Renal cortical epithelial cell (primary cell): ENCODE results near the gene LPCAT3. TPM values are rescaled to one million over a fixed set of nuclear protein-coding genes. Genes with fewer than 3 reads are reported as not detected.
A peak's percentile ranks its signal among the peaks of the same experiment; 100 is the strongest.

Experiments
- DNase-seq: peaks from one replicate; pipeline ENCODE4 v3.0.0-alpha.2; 2011; ENCODE audit warnings: low read depth
- total RNA-seq: library from RNA; depleted of rRNA; stranded (reverse); fragments of >200 nt; gene quantifications from 2 replicates; pipeline ENCODE4 v1.2.3, GENCODE V29; 2014

LPCAT3 gene
- total RNA-seq, 1 donor from 2014 or later, result 26.5 TPM

- no peak for DNase-seq
Measured at GRCh38 chr12:6952863-6953441, 65.3 kb downstream of the LPCAT3 start.

DNA sequence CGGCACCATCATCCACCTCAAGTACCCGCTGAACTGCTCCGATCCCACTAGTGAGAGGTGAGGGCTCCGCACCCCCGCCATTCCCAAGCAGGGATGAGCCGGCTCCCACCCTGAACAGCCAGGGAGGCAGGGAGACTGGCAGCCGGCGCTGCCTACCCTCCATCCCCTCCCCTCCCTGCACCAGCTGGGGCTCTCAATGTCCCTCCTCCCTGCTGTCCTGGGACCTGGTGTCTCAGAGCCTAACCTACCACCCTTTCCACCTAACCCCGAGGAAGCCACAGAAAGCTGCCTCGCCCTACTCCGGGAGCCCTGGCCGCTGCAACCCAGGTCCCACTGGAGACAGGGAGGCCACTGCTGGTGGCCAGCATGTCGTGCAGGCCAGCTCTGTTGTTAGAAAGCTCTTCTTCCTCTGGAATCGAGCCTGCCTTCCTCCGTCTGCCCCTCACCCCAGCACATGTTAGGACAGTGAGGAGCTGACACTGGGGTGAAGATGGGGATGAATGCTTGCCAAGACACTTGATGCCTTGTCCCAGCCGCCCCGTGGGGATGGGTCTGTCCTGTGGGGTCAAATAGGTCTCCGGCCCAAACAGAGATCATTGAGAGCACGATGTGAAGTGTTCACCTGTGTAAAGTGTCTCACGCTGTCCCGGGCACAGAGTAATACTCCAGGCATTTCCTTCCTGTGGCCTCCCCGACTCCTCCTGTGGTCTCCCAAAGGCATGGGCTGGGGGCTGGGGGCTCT, 66.0 kb downstream of the LPCAT3 start:
- DNase-seq, result no peak

- DNase-seq, result no peak
Measured at GRCh38 chr12:6951551-6952120, 66.6 kb downstream of the LPCAT3 start.

- no peak for DNase-seq
Measured at GRCh38 chr12:6950811-6951540, 67.3 kb downstream of the LPCAT3 start, which contains the start of gene PTPN6. Gene PTPN6, plus strand, starts transcription at chr12:6951356. Its CDS starts 157 bp downstream, at chr12:6951513.

DNA sequence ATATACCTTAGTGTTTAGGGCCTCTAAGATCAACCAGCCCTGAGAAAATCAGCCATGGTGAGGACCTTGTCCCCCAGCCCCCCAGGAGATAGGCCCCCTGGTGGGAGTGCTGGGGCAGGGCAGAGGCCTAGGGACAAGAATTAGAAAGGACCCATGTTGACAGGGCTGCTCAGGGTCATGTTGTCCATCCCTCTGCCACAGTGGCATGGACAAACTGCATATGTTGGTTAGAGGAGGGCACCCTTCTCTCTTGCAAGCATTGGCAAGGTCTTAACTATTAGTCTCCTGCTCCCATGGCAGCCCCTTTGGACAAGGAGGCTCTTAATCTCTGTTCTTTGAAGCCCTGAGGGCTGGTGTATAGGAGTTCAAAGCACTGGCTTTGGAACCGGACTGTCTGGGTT, 67.9 kb downstream of the LPCAT3 start:
- no peak for DNase-seq

DNA sequence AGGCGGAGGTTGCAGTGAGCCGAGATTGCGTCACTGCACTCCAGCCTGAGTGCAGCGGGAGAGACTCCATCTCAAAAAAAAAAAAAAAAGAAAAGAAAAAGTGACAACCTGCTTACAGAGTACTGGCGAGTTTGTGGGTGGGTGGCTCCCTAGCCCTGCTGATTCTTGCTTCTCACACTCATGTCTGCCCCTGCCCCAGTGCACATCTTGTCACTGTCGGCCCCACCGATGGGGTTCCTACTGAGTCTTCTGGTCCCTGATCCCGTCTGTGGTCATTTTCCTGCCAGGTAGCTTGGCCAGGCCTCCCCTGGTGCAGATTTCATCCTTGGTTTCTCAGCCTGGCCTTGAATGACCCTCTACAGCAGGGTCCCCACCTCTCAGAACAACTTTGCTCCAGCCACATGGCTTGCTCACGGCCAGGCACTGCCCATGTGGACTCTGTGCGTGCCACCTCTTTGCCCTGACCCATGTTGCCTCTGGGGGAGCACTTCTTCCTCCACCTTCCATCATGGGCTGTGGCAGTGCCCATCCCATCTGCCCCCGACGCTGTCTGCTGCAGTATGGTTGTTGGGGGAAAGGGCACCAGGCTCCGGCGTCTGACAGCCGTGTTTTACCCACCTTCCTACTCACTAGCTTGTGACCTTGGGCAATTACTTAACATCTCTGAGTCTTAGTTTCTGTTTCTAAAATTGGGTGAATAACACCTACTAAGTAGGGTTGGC, 69.2 kb downstream of the LPCAT3 start:
- no peak for DNase-seq

GRCh38 chr12:6947615-6948014, 70.7 kb downstream of the LPCAT3 start:
- DNase-seq, result no peak

GRCh38 chr12:6946920-6947374, 71.3 kb downstream of the LPCAT3 start:
- no peak for DNase-seq

GRCh38 chr12:6946033-6946919, 72.0 kb downstream of the LPCAT3 start:
- peak; percentile 93 for DNase-seq

- no peak for DNase-seq
Measured at GRCh38 chr12:6945613-6946012, 72.7 kb downstream of the LPCAT3 start.

- DNase-seq, result peak; percentile 76
Measured at GRCh38 chr12:6944381-6945186, 73.7 kb downstream of the LPCAT3 start.

- peak; percentile 94 for DNase-seq
Measured at GRCh38 chr12:6943722-6944380, 74.4 kb downstream of the LPCAT3 start, which contains the start of the genes C12orf57 and RNU7-1. Gene C12orf57, plus strand, starts transcription at chr12:6944022. Its CDS starts 100 bp downstream, at chr12:6944122. Gene RNU7-1, plus strand, starts transcription at chr12:6943816.

- peak; percentile 93 for DNase-seq
Measured at GRCh38 chr12:6943389-6943721, 74.9 kb downstream of the LPCAT3 start.

- no peak for DNase-seq
Measured at GRCh38 chr12:6942331-6942665, 76.0 kb downstream of the LPCAT3 start.

DNA sequence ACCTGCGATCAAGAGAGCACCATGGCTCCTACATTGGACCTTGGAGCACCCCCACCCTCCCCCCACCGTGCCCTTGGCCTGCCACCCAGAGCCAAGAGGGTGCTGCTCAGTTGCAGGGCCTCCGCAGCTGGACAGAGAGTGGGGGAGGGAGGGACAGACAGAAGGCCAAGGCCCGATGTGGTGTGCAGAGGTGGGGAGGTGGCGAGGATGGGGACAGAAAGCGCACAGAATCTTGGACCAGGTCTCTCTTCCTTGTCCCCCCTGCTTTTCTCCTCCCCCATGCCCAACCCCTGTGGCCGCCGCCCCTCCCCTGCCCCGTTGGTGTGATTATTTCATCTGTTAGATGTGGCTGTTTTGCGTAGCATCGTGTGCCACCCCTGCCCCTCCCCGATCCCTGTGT, 76.5 kb downstream of the LPCAT3 start:
- DNase-seq, result no peak

- DNase-seq, result no peak
Measured at GRCh38 chr12:6941267-6941666, 77.0 kb downstream of the LPCAT3 start.

GRCh38 chr12:6939191-6939540, 79.1 kb downstream of the LPCAT3 start:
- DNase-seq, result no peak

DNA sequence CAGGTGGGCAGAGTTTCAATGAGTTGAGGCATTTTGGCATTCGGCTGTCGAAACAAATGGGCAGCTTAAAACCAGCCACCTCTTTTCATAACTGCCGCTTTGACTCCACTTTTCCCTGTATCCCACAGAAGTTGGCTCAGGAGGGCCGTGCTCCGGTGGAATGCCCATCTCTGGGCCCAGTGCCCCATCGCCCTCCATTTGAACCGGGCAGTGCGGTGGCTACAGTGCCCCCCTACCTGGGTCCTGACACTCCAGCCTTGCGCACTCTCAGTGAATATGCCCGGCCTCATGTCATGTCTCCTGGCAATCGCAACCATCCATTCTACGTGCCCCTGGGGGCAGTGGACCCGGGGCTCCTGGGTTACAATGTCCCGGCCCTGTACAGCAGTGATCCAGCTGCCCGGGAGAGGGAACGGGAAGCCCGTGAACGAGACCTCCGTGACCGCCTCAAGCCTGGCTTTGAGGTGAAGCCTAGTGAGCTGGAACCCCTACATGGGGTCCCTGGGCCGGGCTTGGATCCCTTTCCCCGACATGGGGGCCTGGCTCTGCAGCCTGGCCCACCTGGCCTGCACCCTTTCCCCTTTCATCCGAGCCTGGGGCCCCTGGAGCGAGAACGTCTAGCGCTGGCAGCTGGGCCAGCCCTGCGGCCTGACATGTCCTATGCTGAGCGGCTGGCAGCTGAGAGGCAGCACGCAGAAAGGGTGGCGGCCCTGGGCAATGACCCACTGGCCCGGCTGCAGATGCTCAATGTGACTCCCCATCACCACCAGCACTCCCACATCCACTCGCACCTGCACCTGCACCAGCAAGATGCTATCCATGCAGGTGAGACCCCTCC, 79.7 kb downstream of the LPCAT3 start:
- no peak for DNase-seq
